Suprapubic skin (tissue), 4 donors: ENCODE results near the gene ITLN1.

Source experiments
- CTCF ChIP-seq, 2 donors: fragments of 200-600 bp in 1 of 2; fragments of 450-650 bp in 1 of 2; sonication (generic) in 1 of 2; IDR thresholded peaks; one replicate each; pipeline ENCODE4 v1.5.1; 2016 to 2019; ENCODE audit warnings: antibody characterized with exemption in 2 of 2, mild to moderate bottlenecking in 1 of 2, moderate library complexity in 1 of 2
- EP300 ChIP-seq: sonication (generic); formaldehyde crosslinking; IDR thresholded peaks from one replicate; pipeline ENCODE4 v1.6.1; 2017; ENCODE audit warnings: antibody characterized with exemption
- POLR2A ChIP-seq, 2 donors: fragments of 450-650 bp; IDR thresholded peaks; one replicate each; pipeline ENCODE4 v1.6.1; 2017; ENCODE audit warnings: antibody characterized with exemption in 2 of 2, mild to moderate bottlenecking in 2 of 2, moderate library complexity in 2 of 2
- POLR2AphosphoS5 ChIP-seq, 3 donors: sonication (generic); formaldehyde crosslinking; IDR thresholded peaks; one replicate each; pipeline ENCODE4 v1.6.1; 2017; ENCODE audit warnings: antibody characterized with exemption in 3 of 3

GRCh38 chr1:160837558-160838205, 47.3 kb downstream of the ITLN1 start:
- no peak for TF ChIP-seq POLR2A (IDR thresholded peaks at IDR 0.05)
- no peak for TF ChIP-seq CTCF (IDR thresholded peaks at IDR 0.05)
- no peak for TF ChIP-seq EP300
- TF ChIP-seq POLR2AphosphoS5 (IDR thresholded peaks at IDR 0.05): no peak
